Astrocyte (in vitro differentiated cells and primary cell): ENCODE measurements around the gene VAT1L. TPM values are rescaled to one million over a fixed set of nuclear protein-coding genes. Genes with fewer than 3 reads are reported as not detected.

Experiments
- DNase-seq: peaks from one replicate; pipeline ENCODE4 v3.0.0-alpha.2; 2010; ENCODE audit warnings: low read depth
- FAIRE-seq: peaks from 2 replicates; lab custom pipeline; 2011; peaks lifted over from hg19 to GRCh38; lab: Jason Lieb, UNC
- H2AFZ ChIP-seq: 2 replicates; pipeline ENCODE4 v1.6.0; 2012; ENCODE audit warnings: low read depth, low read length, inconsistent platforms
- H3K27ac ChIP-seq: 2 replicates; pipeline ENCODE4 v1.5.1; 2011; ENCODE audit warnings: low read depth, low read length, inconsistent platforms
- H3K27me3 ChIP-seq: 2 replicates; pipeline ENCODE4 v1.6.0; 2011; ENCODE audit warnings: low read length, inconsistent platforms; ENCODE audit not compliant: insufficient read depth
- H3K36me3 ChIP-seq: 2 replicates; pipeline ENCODE4 v1.5.1; 2011; ENCODE audit warnings: low read length, inconsistent platforms; ENCODE audit not compliant: insufficient read depth
- H3K4me1 ChIP-seq: 2 replicates; pipeline ENCODE4 v1.5.1; 2011; ENCODE audit warnings: low read length, inconsistent platforms; ENCODE audit not compliant: insufficient read depth
- H3K4me2 ChIP-seq: 2 replicates; pipeline ENCODE4 v1.6.0; 2012; ENCODE audit warnings: low read length, inconsistent platforms
- H3K4me3 ChIP-seq: 2 replicates; pipeline ENCODE4 v1.5.1; 2011; ENCODE audit warnings: low read depth, mild to moderate bottlenecking, low read length, inconsistent platforms; ENCODE audit not compliant: insufficient read depth
- H3K79me2 ChIP-seq: 2 replicates; pipeline ENCODE4 v1.6.0; 2012; ENCODE audit warnings: mild to moderate bottlenecking, low read length, inconsistent platforms; ENCODE audit not compliant: insufficient read depth
- H3K9ac ChIP-seq: 2 replicates; pipeline ENCODE4 v1.6.0; 2012; ENCODE audit warnings: mild to moderate bottlenecking, low read length, inconsistent platforms
- H3K9me3 ChIP-seq: 2 replicates; pipeline ENCODE4 v1.5.1; 2012; ENCODE audit warnings: low read depth, mild to moderate bottlenecking, low read length, inconsistent platforms; ENCODE audit not compliant: insufficient read depth
- H4K20me1 ChIP-seq: 2 replicates; pipeline ENCODE4 v1.6.0; 2012; ENCODE audit warnings: low read length, inconsistent platforms; ENCODE audit not compliant: insufficient read depth
- H3K27ac Mint-ChIP-seq: one replicate; pipeline ENCODE4 v1.8.0; 2021; ENCODE audit warnings: mild to moderate bottlenecking, mixed read lengths; ENCODE audit not compliant: unreplicated experiment
- H3K27me3 Mint-ChIP-seq: one replicate; pipeline ENCODE4 v1.8.0; 2021; ENCODE audit warnings: low read depth, mixed read lengths; ENCODE audit not compliant: unreplicated experiment
- H3K36me3 Mint-ChIP-seq: one replicate; pipeline ENCODE4 v1.8.0; 2021; ENCODE audit warnings: low read depth, mixed read lengths; ENCODE audit not compliant: unreplicated experiment
- H3K4me1 Mint-ChIP-seq: one replicate; pipeline ENCODE4 v1.8.0; 2021; ENCODE audit warnings: low read depth, mixed read lengths; ENCODE audit not compliant: unreplicated experiment
- H3K4me3 Mint-ChIP-seq: one replicate; pipeline ENCODE4 v1.8.0; 2021; ENCODE audit warnings: mild to moderate bottlenecking, moderate library complexity, mixed read lengths; ENCODE audit not compliant: unreplicated experiment
- H3K9me3 Mint-ChIP-seq: one replicate; pipeline ENCODE4 v1.8.0; 2021; ENCODE audit warnings: mild to moderate bottlenecking, mixed read lengths; ENCODE audit not compliant: unreplicated experiment
- CTCF ChIP-seq: IDR thresholded peaks from 2 replicates; pipeline ENCODE4 v1.5.1; 2011; ENCODE audit warnings: low read depth, mild to moderate bottlenecking, inconsistent platforms, low read length, moderate library complexity; ENCODE audit not compliant: insufficient read depth
- EZH2 ChIP-seq: IDR thresholded peaks from 2 replicates; pipeline ENCODE4 v1.6.1; 2012; ENCODE audit warnings: mild to moderate bottlenecking, low read length, inconsistent platforms; ENCODE audit not compliant: insufficient read depth
- total RNA-seq: library from RNA; stranded (reverse); gene quantifications from 2 replicates; pipeline ENCODE4 v1.2.1, GENCODE V29; 2021

VAT1L gene
- total RNA-seq, 1 donor from 2014 or later, result 3.3 TPM

GRCh38 chr16:77948835-77949234 lies 160.5 kb downstream of the VAT1L start:
- Histone ChIP-seq H3K36me3 (no peaks in the 10 kb centered on the region), H3K4me2 (no peak overlapping the region), H3K9ac (no peak overlapping the region), H3K4me1 (no peaks in the 10 kb centered on the region), H3K27me3 (no peaks in the 10 kb centered on the region), H3K27ac (no peak overlapping the region), H3K9me3 (no peaks in the 10 kb centered on the region), H4K20me1 (no peaks in the 10 kb centered on the region), H2AFZ (no peak overlapping the region), H3K79me2 (no peaks in the 10 kb centered on the region), H3K4me3 (no peak overlapping the region)
- no peaks in the 10 kb centered on the region for H3K9me3 Mint-ChIP-seq
- no peaks in the 10 kb centered on the region for H3K4me1 Mint-ChIP-seq
- H3K36me3 Mint-ChIP-seq, result no peaks in the 10 kb centered on the region
- no peak overlapping the region for H3K27ac Mint-ChIP-seq
- DNase-seq, result no peak
- FAIRE-seq, result no peak
- H3K27me3 Mint-ChIP-seq, result peaks cover 3% of the 10 kb centered on the region
- TF ChIP-seq CTCF (no peak), EZH2 (no peak)
- no peak overlapping the region for H3K4me3 Mint-ChIP-seq

GRCh38 chr16:77949445-77949844 lies 161.1 kb downstream of the VAT1L start:
- no peaks in the 10 kb centered on the region for H3K36me3 Mint-ChIP-seq
- FAIRE-seq, result no peak

More at GRCh38 chr16:77949445-77949844, 161.1 kb downstream of the VAT1L start:
- H3K4me1 Mint-ChIP-seq, result no peaks in the 10 kb centered on the region
- no peak overlapping the region for H3K4me3 Mint-ChIP-seq
- H3K27ac ChIP-seq, result no peak overlapping the region
- no peaks in the 10 kb centered on the region for H3K4me1 ChIP-seq
- H3K4me2 ChIP-seq, result no peak overlapping the region
- H3K79me2 ChIP-seq, result no peaks in the 10 kb centered on the region
- peaks cover 6% of the 10 kb centered on the region for H3K27me3 Mint-ChIP-seq
- TF ChIP-seq EZH2 (no peak), CTCF (no peak)
- no peak overlapping the region for H3K9ac ChIP-seq
- no peak overlapping the region for H3K4me3 ChIP-seq
- no peak for DNase-seq
- H3K27ac Mint-ChIP-seq, result no peak overlapping the region
- H3K9me3 ChIP-seq, result no peaks in the 10 kb centered on the region
- H4K20me1 ChIP-seq, result no peaks in the 10 kb centered on the region
- H3K36me3 ChIP-seq, result no peaks in the 10 kb centered on the region
- no peaks in the 10 kb centered on the region for H3K9me3 Mint-ChIP-seq
- H3K27me3 ChIP-seq, result no peaks in the 10 kb centered on the region
- H2AFZ ChIP-seq, result no peak overlapping the region
